Mesothelial cell of epicardium (in vitro differentiated cells): ENCODE measurements around the gene WASF3. TPM values are rescaled to one million over a fixed set of nuclear protein-coding genes. Genes with fewer than 3 reads are reported as not detected.
"Not testable (repeated sequence)": the region's sequence is repeated elsewhere in the genome, so short reads cannot be mapped to it uniquely, and the experiment has no call there.

Source experiments
- DNase-seq, 2 experiments: peaks; one replicate each; pipeline ENCODE4 v3.0.0; 2021; ENCODE audit warnings: low spot score in 2 of 2; ENCODE audit not compliant: unreplicated experiment in 2 of 2
- H3K27ac Mint-ChIP-seq: 2 replicates; pipeline ENCODE4 v1.8.0; 2021; ENCODE audit warnings: mixed read lengths
- H3K27me3 Mint-ChIP-seq: 2 replicates; pipeline ENCODE4 v1.8.0; 2021; ENCODE audit warnings: low read depth, mixed read lengths
- H3K36me3 Mint-ChIP-seq: 2 replicates; pipeline ENCODE4 v1.8.0; 2021; ENCODE audit warnings: mixed read lengths
- H3K4me1 Mint-ChIP-seq: 2 replicates; pipeline ENCODE4 v1.8.0; 2021; ENCODE audit warnings: mixed read lengths
- H3K4me3 Mint-ChIP-seq: 2 replicates; pipeline ENCODE4 v1.8.0; 2021; ENCODE audit warnings: mild to moderate bottlenecking, moderate library complexity, mixed read lengths
- H3K9me3 Mint-ChIP-seq: 2 replicates; pipeline ENCODE4 v1.8.0; 2021; ENCODE audit warnings: mixed read lengths
- CTCF ChIP-seq: fragments of 200-600 bp; sonication (generic); IDR thresholded peaks from one replicate; pipeline ENCODE4 v1.5.0; 2021; ENCODE audit warnings: antibody characterized with exemption; ENCODE audit not compliant: unreplicated experiment
- total RNA-seq: library from RNA; stranded (reverse); gene quantifications from 3 replicates; pipeline ENCODE4 v1.2.1, GENCODE V29; 2021

The WASF3 gene
- total RNA-seq, 1 donor from 2014 or later = 19.4 TPM

- Mint-ChIP-seq H3K36me3 (no peaks in the 10 kb centered on the region), H3K9me3 (peaks cover 3% of the 10 kb centered on the region), H3K4me1 (no peaks in the 10 kb centered on the region), H3K27ac (no peak overlapping the region), H3K27me3 (peaks cover 20% of the 10 kb centered on the region), H3K4me3 (no peak overlapping the region)
- DNase-seq = no peak
- TF ChIP-seq CTCF = no peak
Measured at GRCh38 chr13:26718146-26718545, 160.7 kb downstream of the WASF3 start.

DNA sequence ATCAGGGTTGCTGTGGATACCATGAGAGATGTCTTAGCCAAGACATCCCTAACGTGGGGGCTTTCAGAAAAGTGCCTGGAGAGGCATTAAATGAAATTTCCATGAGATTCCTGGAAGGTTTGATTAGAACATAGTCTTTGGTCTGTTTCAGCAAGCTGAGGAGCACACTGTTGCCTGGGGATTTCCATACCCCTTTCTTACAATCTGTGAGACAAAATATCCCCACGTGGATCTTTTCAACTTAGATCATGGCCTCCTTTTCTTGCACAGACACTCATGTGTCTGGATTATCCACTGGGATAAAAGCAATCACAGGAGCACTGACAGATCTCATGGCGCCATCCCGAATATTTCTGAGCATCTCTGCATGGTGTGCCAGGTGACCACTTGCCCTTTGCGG is 161.4 kb downstream of the WASF3 start:
- no peaks in the 10 kb centered on the region for H3K36me3 Mint-ChIP-seq
- no peak for DNase-seq
- H3K4me3 Mint-ChIP-seq = no peak overlapping the region
- H3K27ac Mint-ChIP-seq = no peak overlapping the region
- H3K9me3 Mint-ChIP-seq = peaks cover 1% of the 10 kb centered on the region
- H3K27me3 Mint-ChIP-seq = peaks cover 20% of the 10 kb centered on the region
- TF ChIP-seq CTCF = no peak
- no peaks in the 10 kb centered on the region for H3K4me1 Mint-ChIP-seq

DNA sequence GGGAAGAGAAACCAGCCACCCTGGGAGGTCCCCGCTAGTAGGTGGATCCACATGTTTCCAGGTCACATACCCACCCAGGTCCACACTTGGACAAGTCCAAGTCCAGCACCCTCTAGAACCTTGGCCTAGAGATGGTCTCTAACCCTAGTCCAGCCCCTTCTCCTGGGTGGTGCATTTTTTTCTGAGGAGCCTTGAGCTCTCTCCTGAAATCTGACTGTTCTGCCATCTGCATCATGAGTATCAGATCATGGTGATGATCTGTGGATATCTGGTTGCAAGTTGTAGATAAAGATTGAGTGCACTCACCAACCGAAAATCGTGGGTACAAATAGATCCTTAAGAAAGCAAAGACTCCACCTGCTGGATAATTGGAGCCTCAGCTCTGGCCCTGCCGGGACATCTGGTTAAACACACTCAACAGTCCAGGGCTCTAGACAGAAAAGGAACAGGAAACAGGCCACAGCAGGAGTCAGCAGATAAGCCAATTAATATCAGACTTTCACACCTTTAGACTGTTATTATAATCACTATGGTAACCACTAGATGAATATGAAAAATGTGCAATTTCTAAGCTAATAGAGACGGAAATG is 162.0 kb downstream of the WASF3 start:
- no peak for TF ChIP-seq CTCF
- no peak for DNase-seq
- Mint-ChIP-seq H3K27me3 (peaks cover 20% of the 10 kb centered on the region), H3K9me3 (no peaks in the 10 kb centered on the region), H3K4me3 (no peak overlapping the region), H3K36me3 (no peaks in the 10 kb centered on the region), H3K27ac (no peak overlapping the region), H3K4me1 (no peaks in the 10 kb centered on the region)

GRCh38 chr13:26721251-26722121 is 164.0 kb downstream of the WASF3 start:
- Mint-ChIP-seq H3K4me3 (no peak overlapping the region), H3K27ac (no peak overlapping the region), H3K27me3 (peaks cover 22% of the 10 kb centered on the region), H3K36me3 (no peaks in the 10 kb centered on the region), H3K4me1 (no peaks in the 10 kb centered on the region), H3K9me3 (peaks cover 7% of the 10 kb centered on the region)
- no peak for TF ChIP-seq CTCF
- no peak for DNase-seq

DNA sequence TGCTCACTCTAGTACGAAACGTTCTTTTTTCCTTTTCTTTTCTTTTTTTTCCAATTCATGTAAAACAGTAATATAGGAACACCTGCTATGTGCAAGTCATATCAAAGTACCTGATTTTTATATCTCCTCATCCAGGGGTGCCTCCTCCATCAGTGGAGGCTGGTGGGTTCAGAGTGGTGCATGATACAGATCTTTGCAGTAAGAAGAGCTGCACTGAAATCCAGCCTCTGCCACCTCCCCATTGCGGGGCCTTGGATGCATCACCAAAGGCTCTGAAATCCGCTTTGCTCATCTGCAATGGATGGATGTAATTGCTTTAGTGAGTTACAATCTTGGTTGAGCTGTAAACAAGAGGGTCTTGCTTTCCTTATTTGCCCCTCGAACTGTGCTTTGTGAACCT is 164.8 kb downstream of the WASF3 start:
- Mint-ChIP-seq H3K4me3 (no peak overlapping the region), H3K4me1 (no peaks in the 10 kb centered on the region), H3K9me3 (peaks cover 7% of the 10 kb centered on the region), H3K36me3 (no peaks in the 10 kb centered on the region), H3K27ac (no peak overlapping the region), H3K27me3 (peaks cover 20% of the 10 kb centered on the region)
- TF ChIP-seq CTCF = no peak
- DNase-seq = no peak

- not testable (repeated sequence) for H3K9me3 Mint-ChIP-seq, DNase-seq, H3K4me3 Mint-ChIP-seq, H3K4me1 Mint-ChIP-seq, H3K36me3 Mint-ChIP-seq, H3K27ac Mint-ChIP-seq
- peaks cover 29% of the 10 kb centered on the region for H3K27me3 Mint-ChIP-seq
Measured at GRCh38 chr13:26723620-26724019, 166.1 kb downstream of the WASF3 start.
